ENCODE measurements around the gene FOLR1. TPM values are rescaled to one million over a fixed set of nuclear protein-coding genes. Genes with fewer than 3 reads are reported as not detected.

FOLR1 gene
- total and polyA plus RNA-seq, 9 of the 15 experiments (the other 6 are each of a cell fraction or from before 2014, with no cell fraction given): 0.22 to 2.3 (median 1.0) TPM

DNA sequence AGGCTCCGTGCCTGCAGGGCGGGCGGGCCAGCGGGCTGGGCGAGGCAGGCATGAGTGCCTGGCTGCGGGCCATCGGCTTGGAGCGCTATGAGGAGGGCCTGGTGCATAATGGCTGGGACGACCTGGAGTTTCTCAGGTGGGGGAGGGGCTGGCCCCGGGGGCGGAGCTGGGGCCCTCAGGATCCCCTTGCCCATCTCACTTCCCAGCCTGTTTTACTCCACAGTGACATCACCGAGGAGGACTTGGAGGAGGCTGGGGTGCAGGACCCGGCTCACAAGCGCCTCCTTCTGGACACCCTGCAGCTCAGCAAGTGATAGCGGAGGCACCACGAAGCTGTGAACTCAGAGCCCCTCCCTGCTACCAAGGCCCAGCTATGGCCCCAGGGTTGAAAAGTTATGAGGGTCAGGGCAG, 46.1 kb downstream of the FOLR1 start (continued):
- no peak for TF ChIP-seq RBM34 (IDR thresholded peaks at IDR 0.05; ENCODE audit: borderline replicate concordance, insufficient read depth, low read length)
- TF ChIP-seq ZNF140 (CRISPR knock-in tag; IDR thresholded peaks at IDR 0.05): no peak
- TF ChIP-seq MCM3 (IDR thresholded peaks at IDR 0.05): no peak
- TF ChIP-seq SMAD4 (CRISPR knock-in tag; conservative IDR thresholded peaks at IDR 0.05): no peak
- TF ChIP-seq FOXA3 (CRISPR knock-in tag; conservative IDR thresholded peaks at IDR 0.05 in 1 of 2, IDR thresholded peaks at IDR 0.05 in 1 of 2): no peak
- TF ChIP-seq THRAP3 (IDR thresholded peaks at IDR 0.05; ENCODE audit: borderline replicate concordance): no peak
- no peak for TF ChIP-seq CBFA2T2 (conservative IDR thresholded peaks at IDR 0.05)
- no peak for TF ChIP-seq CHD1 (IDR thresholded peaks at IDR 0.05; ENCODE audit: low read length)
- no peak for TF ChIP-seq ZNF217 (CRISPR knock-in tag; IDR thresholded peaks at IDR 0.05)
- TF ChIP-seq, protein P1, sequence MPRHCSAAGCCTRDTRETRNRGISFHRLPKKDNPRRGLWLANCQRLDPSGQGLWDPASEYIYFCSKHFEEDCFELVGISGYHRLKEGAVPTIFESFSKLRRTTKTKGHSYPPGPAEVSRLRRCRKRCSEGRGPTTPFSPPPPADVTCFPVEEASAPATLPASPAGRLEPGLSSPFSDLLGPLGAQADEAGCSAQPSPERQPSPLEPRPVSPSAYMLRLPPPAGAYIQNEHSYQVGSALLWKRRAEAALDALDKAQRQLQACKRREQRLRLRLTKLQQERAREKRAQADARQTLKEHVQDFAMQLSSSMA (CRISPR knock-in tag; IDR thresholded peaks at IDR 0.05): no peak
- TF ChIP-seq PCBP1 (IDR thresholded peaks at IDR 0.05; ENCODE audit: low read depth, low read length, poor library complexity, severe bottlenecking): no peak
- TF ChIP-seq, protein P2, sequence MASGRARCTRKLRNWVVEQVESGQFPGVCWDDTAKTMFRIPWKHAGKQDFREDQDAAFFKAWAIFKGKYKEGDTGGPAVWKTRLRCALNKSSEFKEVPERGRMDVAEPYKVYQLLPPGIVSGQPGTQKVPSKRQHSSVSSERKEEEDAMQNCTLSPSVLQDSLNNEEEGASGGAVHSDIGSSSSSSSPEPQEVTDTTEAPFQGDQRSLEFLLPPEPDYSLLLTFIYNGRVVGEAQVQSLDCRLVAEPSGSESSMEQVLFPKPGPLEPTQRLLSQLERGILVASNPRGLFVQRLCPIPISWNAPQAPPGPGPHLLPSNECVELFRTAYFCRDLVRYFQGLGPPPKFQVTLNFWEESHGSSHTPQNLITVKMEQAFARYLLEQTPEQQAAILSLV (tag; IDR thresholded peaks at IDR 0.05): no peak
- no peak for TF ChIP-seq TRIM28 (IDR thresholded peaks at IDR 0.05)
- TF ChIP-seq MED1 (CRISPR knock-in tag; IDR thresholded peaks at IDR 0.05; ENCODE audit: borderline replicate concordance): no peak
- TF ChIP-seq ARID1B (IDR thresholded peaks at IDR 0.05): no peak
- TF ChIP-seq, protein P3, sequence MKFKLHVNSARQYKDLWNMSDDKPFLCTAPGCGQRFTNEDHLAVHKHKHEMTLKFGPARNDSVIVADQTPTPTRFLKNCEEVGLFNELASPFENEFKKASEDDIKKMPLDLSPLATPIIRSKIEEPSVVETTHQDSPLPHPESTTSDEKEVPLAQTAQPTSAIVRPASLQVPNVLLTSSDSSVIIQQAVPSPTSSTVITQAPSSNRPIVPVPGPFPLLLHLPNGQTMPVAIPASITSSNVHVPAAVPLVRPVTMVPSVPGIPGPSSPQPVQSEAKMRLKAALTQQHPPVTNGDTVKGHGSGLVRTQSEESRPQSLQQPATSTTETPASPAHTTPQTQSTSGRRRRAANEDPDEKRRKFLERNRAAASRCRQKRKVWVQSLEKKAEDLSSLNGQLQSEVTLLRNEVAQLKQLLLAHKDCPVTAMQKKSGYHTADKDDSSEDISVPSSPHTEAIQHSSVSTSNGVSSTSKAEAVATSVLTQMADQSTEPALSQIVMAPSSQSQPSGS (CRISPR knock-in tag; IDR thresholded peaks at IDR 0.05): no peak
- 0 out of 2 replicates have a peak, but pooled peaks have one; percentile 9 for TF ChIP-seq NFIC (IDR thresholded peaks at IDR 0.05)
- TF ChIP-seq, protein P4, sequence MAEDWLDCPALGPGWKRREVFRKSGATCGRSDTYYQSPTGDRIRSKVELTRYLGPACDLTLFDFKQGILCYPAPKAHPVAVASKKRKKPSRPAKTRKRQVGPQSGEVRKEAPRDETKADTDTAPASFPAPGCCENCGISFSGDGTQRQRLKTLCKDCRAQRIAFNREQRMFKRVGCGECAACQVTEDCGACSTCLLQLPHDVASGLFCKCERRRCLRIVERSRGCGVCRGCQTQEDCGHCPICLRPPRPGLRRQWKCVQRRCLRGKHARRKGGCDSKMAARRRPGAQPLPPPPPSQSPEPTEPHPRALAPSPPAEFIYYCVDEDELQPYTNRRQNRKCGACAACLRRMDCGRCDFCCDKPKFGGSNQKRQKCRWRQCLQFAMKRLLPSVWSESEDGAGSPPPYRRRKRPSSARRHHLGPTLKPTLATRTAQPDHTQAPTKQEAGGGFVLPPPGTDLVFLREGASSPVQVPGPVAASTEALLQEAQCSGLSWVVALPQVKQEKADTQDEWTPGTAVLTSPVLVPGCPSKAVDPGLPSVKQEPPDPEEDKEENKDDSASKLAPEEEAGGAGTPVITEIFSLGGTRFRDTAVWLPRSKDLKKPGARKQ (CRISPR knock-in tag; IDR thresholded peaks at IDR 0.05): no peak
- 0 out of 4 replicates have a peak, but pooled peaks of 1 of the 2 experiments have one; percentile 31 for TF ChIP-seq RCOR1 (IDR thresholded peaks at IDR 0.05; ENCODE audit: borderline replicate concordance in 1 of 2, low read depth in 2 of 2, low read length in 2 of 2)
- no peak for TF ChIP-seq CBX3 (IDR thresholded peaks at IDR 0.05; ENCODE audit: borderline replicate concordance in 1 of 2, low read length in 2 of 2)
- TF ChIP-seq RAD51 (IDR thresholded peaks at IDR 0.05; ENCODE audit: borderline replicate concordance, low read depth): no peak
- TF ChIP-seq PTTG1 (tag; IDR thresholded peaks at IDR 0.05; ENCODE audit: low read depth): no peak
- TF ChIP-seq, protein P5, sequence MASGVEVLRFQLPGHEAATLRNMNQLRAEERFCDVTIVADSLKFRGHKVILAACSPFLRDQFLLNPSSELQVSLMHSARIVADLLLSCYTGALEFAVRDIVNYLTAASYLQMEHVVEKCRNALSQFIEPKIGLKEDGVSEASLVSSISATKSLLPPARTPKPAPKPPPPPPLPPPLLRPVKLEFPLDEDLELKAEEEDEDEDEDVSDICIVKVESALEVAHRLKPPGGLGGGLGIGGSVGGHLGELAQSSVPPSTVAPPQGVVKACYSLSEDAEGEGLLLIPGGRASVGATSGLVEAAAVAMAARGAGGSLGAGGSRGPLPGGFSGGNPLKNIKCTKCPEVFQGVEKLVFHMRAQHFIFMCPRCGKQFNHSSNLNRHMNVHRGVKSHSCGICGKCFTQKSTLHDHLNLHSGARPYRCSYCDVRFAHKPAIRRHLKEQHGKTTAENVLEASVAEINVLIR (CRISPR knock-in tag; IDR thresholded peaks at IDR 0.05): no peak
- no peak for TF ChIP-seq RBFOX2 (IDR thresholded peaks at IDR 0.05; ENCODE audit: low read depth, low read length)
- no peak for TF ChIP-seq YBX1 (IDR thresholded peaks at IDR 0.05)

Data from K562 (cell line).